Hepatocyte (in vitro differentiated cells): ENCODE data around the gene CDC42BPB. TPM values are rescaled to one million over a fixed set of nuclear protein-coding genes. Genes with fewer than 3 reads are reported as not detected.
A peak's percentile ranks its signal among the peaks of the same experiment; 100 is the strongest.

Experiments used
- DNase-seq: peaks from one replicate; pipeline ENCODE4 v3.0.0-alpha.2; 2016; ENCODE audit warnings: low spot score
- H2AFZ ChIP-seq: fragments of 200-600 bp; sonication (generic); 2 replicates; pipeline ENCODE4 v1.6.0; 2016; ENCODE audit warnings: antibody characterized with exemption, mild to moderate bottlenecking
- H3K27ac ChIP-seq: fragments of 200-600 bp; sonication (generic); 2 replicates; pipeline ENCODE4 v1.5.1; 2016; ENCODE audit warnings: mild to moderate bottlenecking
- H3K27me3 ChIP-seq: fragments of 200-600 bp; sonication (generic); 2 replicates; pipeline ENCODE4 v1.6.1; 2016
- H3K36me3 ChIP-seq: fragments of 200-600 bp; sonication (generic); replicated peaks from 2 replicates; pipeline ENCODE4 v1.5.1; 2016; ENCODE audit warnings: low read depth; ENCODE audit not compliant: insufficient read depth
- H3K4me1 ChIP-seq: fragments of 200-600 bp; sonication (generic); 2 replicates; pipeline ENCODE4 v1.5.1; 2016; ENCODE audit warnings: mild to moderate bottlenecking, moderate library complexity; ENCODE audit not compliant: insufficient read depth
- H3K4me2 ChIP-seq: fragments of 200-600 bp; sonication (generic); 2 replicates; pipeline ENCODE4 v1.6.0; 2016
- H3K4me3 ChIP-seq: fragments of 200-600 bp; sonication (generic); 2 replicates; pipeline ENCODE4 v1.5.1; 2016; ENCODE audit warnings: mild to moderate bottlenecking
- H3K79me2 ChIP-seq: fragments of 200-600 bp; sonication (generic); 2 replicates; pipeline ENCODE4 v1.6.0; 2017; ENCODE audit warnings: mild to moderate bottlenecking
- H3K9me2 ChIP-seq: fragments of 200-600 bp; sonication (generic); replicated peaks from 2 replicates; pipeline ENCODE4 v1.6.0; 2017; ENCODE audit warnings: mild to moderate bottlenecking; ENCODE audit not compliant: insufficient read depth
- H3K9me3 ChIP-seq: fragments of 200-600 bp; sonication (generic); 2 replicates; pipeline ENCODE4 v1.5.1; 2016; ENCODE audit warnings: low read depth, mild to moderate bottlenecking
- H4K20me1 ChIP-seq: fragments of 200-600 bp; sonication (generic); 2 replicates; pipeline ENCODE4 v1.6.0; 2016; ENCODE audit warnings: mild to moderate bottlenecking; ENCODE audit not compliant: insufficient read depth, poor library complexity, severe bottlenecking
- EZH2 ChIP-seq: fragments of 200-600 bp; sonication (generic); IDR thresholded peaks from 2 replicates; pipeline ENCODE4 v1.6.1; 2016; ENCODE audit warnings: antibody characterized with exemption, mild to moderate bottlenecking, borderline replicate concordance
- EZH2phosphoT487 ChIP-seq: fragments of 200-600 bp; sonication (generic); IDR thresholded peaks from one replicate; pipeline ENCODE4 v1.6.1; 2018; ENCODE audit warnings: antibody characterized with exemption, mild to moderate bottlenecking, low read depth, moderate library complexity; ENCODE audit not compliant: unreplicated experiment, severe bottlenecking
- WGBS: methylation state at CpG from one replicate; pipeline ENCODE4 v1.1.6; 2016; ENCODE audit warnings: low lambda C conversion rate; ENCODE audit errors: missing lambda C conversion rate; 5-methylcytosine and 5-hydroxymethylcytosine counted together
- polyA plus RNA-seq: library from polyadenylated mRNA; unstranded; fragments of >200 nt; fragmentation: Nextera tagmentation; extraction: Ambion mirVana; gene quantifications from 2 replicates; pipeline ENCODE4 v1.2.1, GENCODE V29; 2016
- total RNA-seq: library from RNA; depleted of rRNA; stranded (reverse); fragments of >200 nt; gene quantifications from 2 replicates; pipeline ENCODE4 v1.2.3, GENCODE V29; 2014
- TF ChIP-seq, protein P1 (sequence below): fragments of 200-600 bp; sonication (generic); IDR thresholded peaks from 2 replicates; pipeline ENCODE4 v1.5.1; 2016; ENCODE audit warnings: antibody characterized with exemption, mild to moderate bottlenecking; ENCODE audit not compliant: poor library complexity

Gene CDC42BPB
- total and polyA plus RNA-seq, 2 experiments from 2014 or later: 10.2 to 60.6 TPM

DNA sequence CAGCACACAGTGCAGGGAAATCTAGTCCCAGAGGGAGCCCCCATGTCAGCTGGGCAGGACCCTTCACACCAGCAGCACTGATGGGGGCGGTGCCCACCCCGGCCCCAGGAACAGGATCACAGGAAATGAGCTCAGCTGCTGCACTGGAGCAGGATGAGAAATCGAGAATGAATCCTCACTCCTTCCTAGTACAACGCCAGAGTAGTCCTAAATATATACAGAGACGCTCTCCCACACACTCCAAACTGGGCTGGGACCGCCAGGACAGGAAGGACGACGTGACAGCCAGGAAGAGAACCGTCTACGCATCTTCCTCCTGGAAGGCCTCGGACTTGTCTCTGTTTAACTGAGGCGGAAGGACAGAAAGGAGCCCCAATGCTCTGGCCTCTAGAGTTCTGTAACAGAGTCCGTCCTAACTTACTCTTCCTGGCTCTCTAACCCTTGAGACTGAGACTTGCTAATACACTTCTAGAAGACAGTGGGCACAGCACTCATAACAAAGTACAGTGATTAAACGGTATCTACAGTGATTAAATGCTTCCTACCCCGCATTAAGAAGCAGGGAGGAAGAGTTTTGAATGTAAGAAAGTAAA, 33.4 kb downstream of the CDC42BPB start:
- H3K4me3 ChIP-seq: no peak overlapping the region
- H3K36me3 ChIP-seq: no peaks in the 10 kb centered on the region
- no peaks in the 10 kb centered on the region for H3K9me2 ChIP-seq
- peak overlapping the region; percentile 51 for H3K27ac ChIP-seq
- no peaks in the 10 kb centered on the region for H3K4me1 ChIP-seq
- TF ChIP-seq EZH2phosphoT487 (no peak), EZH2 (no peak)
- TF ChIP-seq, protein P1, sequence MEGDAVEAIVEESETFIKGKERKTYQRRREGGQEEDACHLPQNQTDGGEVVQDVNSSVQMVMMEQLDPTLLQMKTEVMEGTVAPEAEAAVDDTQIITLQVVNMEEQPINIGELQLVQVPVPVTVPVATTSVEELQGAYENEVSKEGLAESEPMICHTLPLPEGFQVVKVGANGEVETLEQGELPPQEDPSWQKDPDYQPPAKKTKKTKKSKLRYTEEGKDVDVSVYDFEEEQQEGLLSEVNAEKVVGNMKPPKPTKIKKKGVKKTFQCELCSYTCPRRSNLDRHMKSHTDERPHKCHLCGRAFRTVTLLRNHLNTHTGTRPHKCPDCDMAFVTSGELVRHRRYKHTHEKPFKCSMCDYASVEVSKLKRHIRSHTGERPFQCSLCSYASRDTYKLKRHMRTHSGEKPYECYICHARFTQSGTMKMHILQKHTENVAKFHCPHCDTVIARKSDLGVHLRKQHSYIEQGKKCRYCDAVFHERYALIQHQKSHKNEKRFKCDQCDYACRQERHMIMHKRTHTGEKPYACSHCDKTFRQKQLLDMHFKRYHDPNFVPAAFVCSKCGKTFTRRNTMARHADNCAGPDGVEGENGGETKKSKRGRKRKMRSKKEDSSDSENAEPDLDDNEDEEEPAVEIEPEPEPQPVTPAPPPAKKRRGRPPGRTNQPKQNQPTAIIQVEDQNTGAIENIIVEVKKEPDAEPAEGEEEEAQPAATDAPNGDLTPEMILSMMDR: no peak
- H3K9me3 ChIP-seq: no peaks in the 10 kb centered on the region
- peaks cover 100% of the 10 kb centered on the region for H3K79me2 ChIP-seq
- H4K20me1 ChIP-seq: peaks cover 92% of the 10 kb centered on the region
- no peak overlapping the region for H3K4me2 ChIP-seq
- no peak overlapping the region for H2AFZ ChIP-seq
- WGBS: 81% methylated on average over 15 of the region's 15 CpGs
- DNase-seq: no peak
- no peaks in the 10 kb centered on the region for H3K27me3 ChIP-seq

DNA sequence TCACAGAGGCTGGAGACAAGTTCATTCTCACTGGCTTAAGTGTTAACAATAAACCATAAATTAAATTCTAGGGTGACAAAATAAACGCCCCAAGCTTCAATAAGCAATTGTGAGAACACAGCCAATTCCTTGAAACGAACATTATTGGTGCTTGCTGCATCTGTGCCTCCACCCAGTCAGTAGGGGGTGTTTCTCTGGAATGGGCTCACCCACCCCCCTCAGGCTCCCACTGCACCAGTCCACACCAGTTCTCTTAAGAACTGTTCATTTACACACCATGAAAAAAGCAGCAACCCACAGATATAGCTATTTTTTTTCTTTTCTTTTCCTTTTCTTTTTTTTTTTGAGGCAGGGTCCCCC, 34.7 kb downstream of the CDC42BPB start:
- Histone ChIP-seq H3K9me3 (no peaks in the 10 kb centered on the region), H3K27me3 (no peaks in the 10 kb centered on the region), H2AFZ (no peak overlapping the region), H3K36me3 (no peaks in the 10 kb centered on the region), H3K4me2 (no peak overlapping the region), H4K20me1 (peaks cover 94% of the 10 kb centered on the region), H3K4me3 (no peak overlapping the region), H3K79me2 (peaks cover 100% of the 10 kb centered on the region), H3K9me2 (no peaks in the 10 kb centered on the region), H3K27ac (no peak overlapping the region), H3K4me1 (no peaks in the 10 kb centered on the region)
- WGBS: 91% methylated on average over 2 of the region's 2 CpGs
- no peak for DNase-seq
- no peak for TF ChIP-seq EZH2phosphoT487
- TF ChIP-seq, protein P1: no peak
- TF ChIP-seq EZH2: no peak

DNA sequence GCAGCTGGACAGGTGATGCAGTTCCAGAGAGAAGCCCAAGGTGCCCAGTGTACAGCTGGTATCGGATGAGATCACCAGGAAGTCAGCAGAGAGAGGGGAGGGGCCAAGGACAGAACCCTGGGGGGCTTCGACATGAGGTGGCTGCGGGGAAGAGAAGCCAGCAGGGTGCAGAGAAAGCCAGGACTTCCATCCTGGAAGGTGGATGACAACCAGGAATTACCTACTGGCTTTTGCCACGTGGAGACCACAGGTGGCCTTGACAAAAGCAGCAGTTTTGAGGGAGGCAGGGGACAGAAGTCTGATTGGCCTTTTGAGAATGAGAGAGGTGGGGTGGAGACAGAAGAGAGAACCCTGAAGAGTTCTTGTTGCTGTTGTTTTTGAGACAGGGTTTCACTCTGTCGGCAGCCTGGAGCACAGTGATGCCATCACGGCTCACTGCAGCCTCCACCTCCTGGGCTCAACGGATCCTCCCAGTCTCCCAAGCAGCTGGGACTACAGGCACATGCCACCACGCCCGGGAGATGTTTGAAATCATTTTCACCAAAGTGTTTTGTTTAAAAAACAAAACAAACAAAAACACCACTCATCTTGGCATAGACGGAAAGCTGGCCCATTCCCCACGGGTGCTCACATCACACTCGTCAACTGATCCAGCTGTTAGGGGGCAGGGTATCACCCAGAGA, 35.2 kb downstream of the CDC42BPB start:
- no peak for DNase-seq
- Histone ChIP-seq H2AFZ (no peak overlapping the region), H3K4me3 (no peak overlapping the region), H3K4me2 (no peak overlapping the region), H4K20me1 (peaks cover 94% of the 10 kb centered on the region), H3K9me3 (no peaks in the 10 kb centered on the region), H3K36me3 (no peaks in the 10 kb centered on the region), H3K27ac (no peak overlapping the region), H3K27me3 (no peaks in the 10 kb centered on the region), H3K79me2 (peaks cover 100% of the 10 kb centered on the region), H3K9me2 (no peaks in the 10 kb centered on the region), H3K4me1 (no peaks in the 10 kb centered on the region)
- WGBS: 79% methylated on average over 12 of the region's 12 CpGs
- TF ChIP-seq EZH2phosphoT487: no peak
- TF ChIP-seq, protein P1: no peak
- TF ChIP-seq EZH2: no peak
